HepG2 (cell line): ENCODE data around the gene USP27X. TPM values are rescaled to one million over a fixed set of nuclear protein-coding genes. Genes with fewer than 3 reads are reported as not detected.

ENCODE experiments used
- AHDC1 ChIP-seq: sonication (generic); formaldehyde crosslinking; IDR thresholded peaks from 2 replicates; pipeline ENCODE4 v1.5.1; 2020; ENCODE audit warnings: mild to moderate bottlenecking, missing genetic modification reagents, borderline replicate concordance
- ELK4 ChIP-seq: sonication (generic); formaldehyde crosslinking; IDR thresholded peaks from 2 replicates; pipeline ENCODE4 v1.9.0; 2021; ENCODE audit warnings: missing genetic modification reagents, borderline replicate concordance
- HNRNPLL ChIP-seq: fragments of 200-400 bp; formaldehyde crosslinking; IDR thresholded peaks from 2 replicates; pipeline ENCODE4 v1.6.1; 2017; ENCODE audit warnings: mild to moderate bottlenecking, low read depth, low read length; ENCODE audit not compliant: poor library complexity, severe bottlenecking
- KLF9 ChIP-seq: IDR thresholded peaks from 2 replicates; pipeline ENCODE4 v1.6.1; 2016; ENCODE audit warnings: low read depth
- MAF1 ChIP-seq: sonication (generic); formaldehyde crosslinking; IDR thresholded peaks from 2 replicates; pipeline ENCODE4 v1.5.0; 2020; ENCODE audit warnings: missing genetic modification reagents, borderline replicate concordance
- SALL1 ChIP-seq: sonication (generic); formaldehyde crosslinking; IDR thresholded peaks from 2 replicates; pipeline ENCODE4 v1.8.0; 2022; ENCODE audit warnings: mild to moderate bottlenecking, missing genetic modification reagents
- SKI ChIP-seq: fragments of 450-650 bp; IDR thresholded peaks from one replicate; pipeline ENCODE4 v1.6.1; 2018; ENCODE audit warnings: mild to moderate bottlenecking; ENCODE audit not compliant: partially characterized antibody
- ZBTB10 ChIP-seq: sonication (generic); formaldehyde crosslinking; IDR thresholded peaks from 2 replicates; pipeline ENCODE4 v1.4.0; 2020; ENCODE audit warnings: missing genetic modification reagents, borderline replicate concordance
- ZBTB4 ChIP-seq: sonication (generic); formaldehyde crosslinking; IDR thresholded peaks from 2 replicates; pipeline ENCODE4 v1.4.0; 2020; ENCODE audit warnings: missing genetic modification reagents, mild to moderate bottlenecking, borderline replicate concordance
- ZMYM2 ChIP-seq: sonication (generic); formaldehyde crosslinking; IDR thresholded peaks from 2 replicates; pipeline ENCODE4 v1.8.0; 2022; ENCODE audit warnings: mild to moderate bottlenecking, missing genetic modification reagents
- ZMYM4 ChIP-seq: sonication (generic); formaldehyde crosslinking; IDR thresholded peaks from 2 replicates; pipeline ENCODE4 v1.8.1; 2023; ENCODE audit warnings: mild to moderate bottlenecking, missing genetic modification reagents
- ZNF160 ChIP-seq: sonication (generic); formaldehyde crosslinking; IDR thresholded peaks from 2 replicates; pipeline ENCODE4 v1.8.0; 2022; ENCODE audit warnings: mild to moderate bottlenecking, inconsistent platforms, missing genetic modification reagents
- ZNF317 ChIP-seq: sonication (generic); formaldehyde crosslinking; IDR thresholded peaks from 2 replicates; pipeline ENCODE4 v1.5.0; 2020; ENCODE audit warnings: mild to moderate bottlenecking, missing genetic modification reagents
- ZNF841 ChIP-seq: sonication (generic); formaldehyde crosslinking; IDR thresholded peaks from 2 replicates; pipeline ENCODE4 v1.8.1; 2023; ENCODE audit warnings: missing genetic modification reagents, borderline replicate concordance
- polyA plus RNA-seq, 8 experiments: library from polyadenylated mRNA; depleted of rRNA in 3 of 8; stranded (reverse) in 7 of 8; unstranded in 1 of 8; fragments of >200 nt; fragmentation: Illumina TruSeq in 4 of 8; extraction: Trizol in 4 of 8; gene quantifications; 2 replicates each; pipeline versions ENCODE4 v1.2.1 to v1.2.3, GENCODE V29; 2011 to 2016; ENCODE audit warnings: low read depth in 4 of 8, missing spikeins in 1 of 8, mixed read lengths in 1 of 8; ENCODE audit not compliant: insufficient read depth in 1 of 8
- total RNA-seq, 5 experiments: library from RNA; depleted of rRNA; stranded (reverse); fragments of >200 nt; fragmentation: Illumina TruSeq; extraction: Trizol; gene quantifications; 2 replicates each; pipeline ENCODE4 v1.2.3, GENCODE V29; 2016; ENCODE audit warnings: low read depth in 1 of 5

USP27X gene
- total and polyA plus RNA-seq, 2 of the 13 experiments (the other 11 are each of a cell fraction or from before 2014, with no cell fraction given): 7.2 to 9.7 TPM

GRCh38 chrX:49878834-49879655 is at the start of gene USP27X (continued):
- no peak for TF ChIP-seq ZBTB4 (CRISPR knock-in tag)
- TF ChIP-seq ZNF160 (CRISPR knock-in tag): no peak; the same call in 1 of the 2 replicates
- TF ChIP-seq ZMYM4: peak; percentile 81
- no peak for TF ChIP-seq ZNF841 (CRISPR knock-in tag)
- TF ChIP-seq ZMYM2: no peak
- 0 out of 2 replicates have a peak, but pooled peaks have one; percentile 13 for TF ChIP-seq AHDC1
- no peak for TF ChIP-seq MAF1 (CRISPR knock-in tag)
- no peak for TF ChIP-seq KLF9 (CRISPR knock-in tag)
- TF ChIP-seq ZNF317 (CRISPR knock-in tag): no peak
- TF ChIP-seq HNRNPLL: peak; percentile 85
- no peak for TF ChIP-seq ELK4 (CRISPR knock-in tag)
- TF ChIP-seq SKI: peak; percentile 54
- TF ChIP-seq ZBTB10: no peak
- TF ChIP-seq SALL1: peak; percentile 48; the same call in 1 of the 2 replicates
